IPS-18a (cell line): ENCODE data around the gene SORBS2.

Source experiments
- H3K27ac ChIP-seq: one replicate; pipeline ENCODE4 v1.5.1; 2013; ENCODE audit warnings: low read length
- H3K27me3 ChIP-seq: one replicate; pipeline ENCODE4 v1.6.1; 2013; ENCODE audit warnings: mild to moderate bottlenecking, low read length; ENCODE audit not compliant: control insufficient read depth, insufficient read depth
- H3K36me3 ChIP-seq: one replicate; pipeline ENCODE4 v1.6.1; 2013; ENCODE audit warnings: low read depth, low read length; ENCODE audit not compliant: control insufficient read depth
- H3K4me1 ChIP-seq: one replicate; pipeline ENCODE4 v1.6.1; 2013; ENCODE audit warnings: low read depth, low read length; ENCODE audit not compliant: control insufficient read depth
- H3K4me3 ChIP-seq: one replicate; pipeline ENCODE4 v1.5.1; 2013; ENCODE audit warnings: low read length
- H3K9ac ChIP-seq: one replicate; pipeline ENCODE4 v1.6.1; 2013; ENCODE audit warnings: mild to moderate bottlenecking, low read length, moderate library complexity
- H3K9me3 ChIP-seq: one replicate; pipeline ENCODE4 v1.6.1; 2013; ENCODE audit warnings: low read depth, low read length; ENCODE audit not compliant: control insufficient read depth

The SORBS2 gene

DNA sequence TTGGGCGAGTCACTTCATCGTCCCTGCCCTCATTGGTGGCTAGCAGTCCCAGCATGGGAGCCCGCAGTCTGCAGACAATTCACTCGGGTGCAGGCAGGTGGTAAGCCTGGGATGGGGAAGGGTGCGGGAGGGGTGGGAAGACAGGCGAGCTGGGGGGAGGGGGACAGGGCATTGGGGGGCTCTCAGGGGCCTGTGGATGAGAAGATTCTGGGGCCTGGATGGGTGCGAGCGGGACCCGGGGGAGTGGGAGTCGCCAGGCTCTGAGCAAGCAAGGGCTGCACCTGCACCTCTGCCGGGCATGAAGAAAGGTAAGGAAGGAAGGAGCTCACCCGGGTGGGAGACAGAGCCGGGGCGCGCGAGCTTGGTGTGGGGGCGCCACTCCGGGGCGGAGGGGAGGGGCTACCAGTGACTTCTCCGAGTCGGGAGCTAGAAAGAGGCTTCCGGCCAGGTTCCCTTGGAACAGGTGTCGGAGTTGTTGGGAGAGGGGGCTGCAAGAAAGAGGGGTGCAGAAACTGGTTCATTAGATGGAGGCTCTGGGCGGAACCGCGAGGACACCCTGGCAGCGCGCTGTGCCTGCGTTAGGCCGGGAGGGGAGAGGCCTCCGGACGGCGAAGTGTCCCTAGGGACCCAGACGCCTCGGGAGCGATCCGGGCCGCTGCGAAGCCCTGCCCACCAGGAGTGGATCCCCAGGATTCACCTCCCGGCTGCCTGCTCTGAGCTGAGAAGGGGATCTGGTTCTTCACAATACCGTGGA, 173.3 kb downstream of the SORBS2 start:
- Histone ChIP-seq H3K9ac (no peak overlapping the region), H3K4me1 (peaks cover 14% of the 10 kb centered on the region), H3K4me3 (no peak overlapping the region), H3K36me3 (no peaks in the 10 kb centered on the region), H3K27ac (no peak overlapping the region), H3K27me3 (no peaks in the 10 kb centered on the region), H3K9me3 (no peaks in the 10 kb centered on the region)

DNA sequence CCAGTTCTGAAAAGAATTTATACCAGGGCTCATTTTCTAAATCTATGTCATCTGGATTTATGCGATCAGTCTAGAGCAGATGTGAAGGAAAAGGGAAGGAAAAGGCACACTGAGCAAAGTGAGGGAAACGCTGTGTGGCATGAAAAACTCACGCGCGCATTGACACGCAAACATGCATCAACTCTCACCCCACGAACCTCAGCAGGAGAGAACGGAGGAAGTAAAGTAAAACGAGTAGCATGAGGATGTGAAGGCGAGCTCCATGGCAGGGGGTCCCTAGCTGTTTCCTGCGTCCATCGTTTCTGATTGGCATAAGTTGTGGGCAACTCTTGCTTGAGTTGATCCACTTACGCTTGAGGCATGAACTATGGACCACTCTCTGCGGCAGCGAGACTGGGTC, 173.9 kb downstream of the SORBS2 start:
- H3K9me3 ChIP-seq: no peaks in the 10 kb centered on the region
- H3K27ac ChIP-seq: no peak overlapping the region
- peaks cover 14% of the 10 kb centered on the region for H3K4me1 ChIP-seq
- no peaks in the 10 kb centered on the region for H3K36me3 ChIP-seq
- no peaks in the 10 kb centered on the region for H3K27me3 ChIP-seq
- no peak overlapping the region for H3K9ac ChIP-seq
- no peak overlapping the region for H3K4me3 ChIP-seq

DNA sequence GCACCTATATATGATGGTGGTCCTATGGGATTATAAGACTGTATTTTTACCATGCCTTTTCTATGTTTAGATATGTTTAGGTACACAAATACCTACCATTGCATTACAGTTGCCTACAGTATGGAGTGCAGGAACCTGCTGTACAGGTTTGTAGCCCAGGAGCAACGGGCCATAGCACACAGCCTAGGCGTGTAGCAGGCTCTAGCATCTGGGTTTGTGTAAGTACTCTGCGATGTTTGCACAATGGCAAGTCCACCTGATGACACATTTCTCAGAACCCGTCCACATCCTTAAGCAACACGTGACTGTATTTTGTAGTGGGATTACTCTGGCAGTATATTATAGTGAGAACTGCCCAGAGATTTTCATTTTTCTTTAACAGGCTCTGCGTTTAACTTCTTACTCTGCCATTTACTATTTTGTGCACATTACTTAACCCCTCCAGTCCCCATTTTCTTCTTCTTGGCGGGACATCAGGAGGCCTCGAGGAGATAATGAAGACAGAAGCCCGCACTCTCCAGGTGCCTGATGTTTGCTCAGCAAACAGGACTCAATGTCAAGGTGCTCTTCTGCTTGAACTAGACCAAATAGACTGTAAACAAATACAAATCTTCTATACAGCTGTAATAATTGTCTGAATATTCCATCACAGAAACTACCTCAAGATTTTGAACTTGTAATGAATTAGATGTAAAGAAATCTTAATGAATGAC, 174.7 kb downstream of the SORBS2 start:
- H3K27me3 ChIP-seq: no peaks in the 10 kb centered on the region
- H3K9ac ChIP-seq: no peak overlapping the region
- peaks cover 14% of the 10 kb centered on the region for H3K4me1 ChIP-seq
- no peak overlapping the region for H3K4me3 ChIP-seq
- H3K9me3 ChIP-seq: no peaks in the 10 kb centered on the region
- H3K36me3 ChIP-seq: no peaks in the 10 kb centered on the region
- no peak overlapping the region for H3K27ac ChIP-seq

DNA sequence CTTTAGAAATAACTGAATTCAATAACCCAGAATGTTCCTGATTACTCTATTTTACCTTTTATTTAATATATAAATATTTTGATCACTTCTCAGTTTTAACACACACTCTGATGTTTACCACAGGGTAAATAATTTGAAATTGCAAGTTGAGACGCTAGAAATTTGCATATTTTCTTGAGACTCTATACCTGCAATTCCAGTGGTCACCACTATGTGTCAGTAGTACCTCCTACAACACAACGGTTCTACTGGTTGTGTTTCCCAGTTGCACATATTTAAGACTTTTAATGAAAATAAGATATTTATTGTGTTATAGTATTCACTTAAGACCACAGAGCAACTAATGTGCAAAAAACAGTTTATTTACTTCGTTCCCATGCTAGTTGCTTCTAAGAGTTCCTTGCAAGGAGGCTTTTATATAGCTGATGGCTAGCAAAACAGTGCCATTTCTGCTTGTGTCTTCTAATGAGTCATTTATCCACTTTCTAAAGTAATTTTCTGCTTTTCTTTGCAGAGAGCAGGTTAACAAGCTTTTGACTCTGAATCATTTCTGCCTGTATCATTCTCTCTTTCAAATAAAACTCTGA, 177.8 kb downstream of the SORBS2 start:
- Histone ChIP-seq H3K4me3 (no peak overlapping the region), H3K36me3 (no peaks in the 10 kb centered on the region), H3K9me3 (no peaks in the 10 kb centered on the region), H3K9ac (no peak overlapping the region), H3K4me1 (no peaks in the 10 kb centered on the region), H3K27ac (no peak overlapping the region), H3K27me3 (no peaks in the 10 kb centered on the region)

DNA sequence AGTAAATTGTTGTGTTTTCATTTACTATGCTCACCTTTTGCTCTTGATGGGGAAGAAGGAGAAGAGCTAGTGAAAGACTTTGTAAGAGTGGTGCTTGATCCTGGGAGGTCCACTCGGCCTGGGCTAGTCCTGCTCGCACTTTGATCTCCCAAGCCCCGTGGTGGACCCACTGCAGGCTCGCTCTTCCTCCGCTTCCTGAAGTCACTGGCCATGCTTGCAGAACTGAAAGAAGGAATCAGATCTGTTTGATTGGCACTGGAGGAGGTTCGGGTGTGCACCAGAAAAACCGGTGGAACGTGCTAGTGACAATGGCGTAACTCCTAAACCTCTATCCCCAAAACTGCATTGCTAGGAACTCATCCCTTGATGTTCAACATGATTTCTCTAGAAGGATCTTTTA, 185.2 kb downstream of the SORBS2 start:
- Histone ChIP-seq H3K4me3 (no peak overlapping the region), H3K36me3 (no peaks in the 10 kb centered on the region), H3K9me3 (no peaks in the 10 kb centered on the region), H3K9ac (no peak overlapping the region), H3K27me3 (no peaks in the 10 kb centered on the region), H3K4me1 (no peaks in the 10 kb centered on the region), H3K27ac (no peak overlapping the region)

DNA sequence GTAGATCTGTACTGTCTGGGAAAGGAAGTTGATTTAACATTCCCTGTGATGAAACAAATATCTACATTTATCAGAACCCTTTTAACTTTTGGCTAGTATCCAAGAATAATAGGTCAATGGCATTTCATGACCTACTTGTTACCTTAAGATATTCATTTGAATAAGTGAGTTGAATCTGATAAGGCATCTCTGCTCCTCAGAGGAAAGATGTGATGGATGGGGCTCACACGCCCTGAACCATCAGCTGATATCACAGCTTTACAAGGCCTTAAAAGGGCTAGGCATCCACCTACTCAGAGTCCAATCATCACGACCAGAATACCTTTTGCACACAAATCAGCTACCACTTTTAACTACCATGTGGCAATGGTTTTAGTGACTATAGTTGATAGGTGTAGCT, 186.5 kb downstream of the SORBS2 start:
- H3K9me3 ChIP-seq: no peaks in the 10 kb centered on the region
- H3K4me3 ChIP-seq: no peak overlapping the region
- no peak overlapping the region for H3K27ac ChIP-seq
- no peaks in the 10 kb centered on the region for H3K4me1 ChIP-seq
- no peak overlapping the region for H3K9ac ChIP-seq
- H3K36me3 ChIP-seq: no peaks in the 10 kb centered on the region
- no peaks in the 10 kb centered on the region for H3K27me3 ChIP-seq

DNA sequence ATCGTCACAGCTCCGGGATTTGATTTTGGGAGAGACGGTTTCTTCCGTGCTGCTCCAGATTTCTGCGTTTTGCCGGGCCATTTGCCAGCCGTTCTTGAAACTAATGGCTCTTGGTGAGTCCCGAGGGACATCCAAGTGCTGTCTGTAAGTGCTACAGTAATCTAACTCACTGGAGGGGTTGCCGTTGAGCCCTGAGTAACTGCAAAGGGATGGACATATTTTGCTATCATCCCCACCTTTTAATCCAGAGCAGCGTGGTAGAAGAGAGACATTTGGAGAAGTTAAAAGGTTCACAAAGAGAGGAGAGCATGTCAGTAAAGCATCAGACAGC, 187.8 kb downstream of the SORBS2 start:
- Histone ChIP-seq H3K36me3 (no peaks in the 10 kb centered on the region), H3K27ac (no peak overlapping the region), H3K4me3 (no peak overlapping the region), H3K9me3 (no peaks in the 10 kb centered on the region), H3K4me1 (no peaks in the 10 kb centered on the region), H3K27me3 (no peaks in the 10 kb centered on the region), H3K9ac (no peak overlapping the region)

DNA sequence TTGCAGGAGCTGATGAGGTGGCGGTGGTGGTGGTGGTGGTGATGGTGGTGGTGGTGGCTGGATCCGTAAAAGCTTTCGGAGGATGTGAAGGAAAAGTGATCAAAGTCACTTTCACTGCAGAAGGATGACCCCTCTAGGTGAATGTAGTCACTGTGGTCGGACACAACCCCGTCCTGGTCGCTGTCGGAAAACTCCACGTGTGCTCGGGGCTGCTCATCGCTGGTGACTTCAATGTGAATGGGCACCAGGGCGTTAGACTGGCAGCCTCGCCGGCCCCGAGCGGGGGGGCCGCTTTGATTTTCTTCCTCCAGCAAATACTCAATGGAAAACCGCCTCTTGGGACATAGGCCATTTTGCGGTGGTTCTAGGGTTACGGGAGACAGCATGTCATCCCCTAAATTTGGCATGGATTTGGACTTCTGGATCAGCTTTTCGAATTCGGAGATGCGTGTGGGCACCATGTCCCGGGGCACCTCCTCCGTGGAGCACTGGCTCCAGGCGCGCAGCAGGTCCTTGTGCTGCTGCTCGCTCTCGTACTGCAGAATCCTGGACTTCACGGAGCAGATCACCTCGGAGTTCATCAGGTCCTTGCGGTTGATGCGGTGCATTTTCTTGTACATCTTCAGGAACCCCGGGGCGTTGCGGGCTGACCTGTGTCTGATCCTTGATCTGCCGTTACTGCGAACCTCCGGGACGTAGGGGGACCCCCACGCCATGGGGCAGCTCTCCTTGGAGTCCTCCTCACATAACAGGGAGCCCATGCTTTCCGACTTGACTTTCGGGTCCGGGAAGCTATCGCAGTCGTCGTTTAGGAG, 188.3 kb downstream of the SORBS2 start:
- H3K36me3 ChIP-seq: no peaks in the 10 kb centered on the region
- H3K27ac ChIP-seq: no peak overlapping the region
- H3K9ac ChIP-seq: no peak overlapping the region
- H3K4me1 ChIP-seq: no peaks in the 10 kb centered on the region
- no peaks in the 10 kb centered on the region for H3K27me3 ChIP-seq
- no peak overlapping the region for H3K4me3 ChIP-seq
- H3K9me3 ChIP-seq: no peaks in the 10 kb centered on the region

DNA sequence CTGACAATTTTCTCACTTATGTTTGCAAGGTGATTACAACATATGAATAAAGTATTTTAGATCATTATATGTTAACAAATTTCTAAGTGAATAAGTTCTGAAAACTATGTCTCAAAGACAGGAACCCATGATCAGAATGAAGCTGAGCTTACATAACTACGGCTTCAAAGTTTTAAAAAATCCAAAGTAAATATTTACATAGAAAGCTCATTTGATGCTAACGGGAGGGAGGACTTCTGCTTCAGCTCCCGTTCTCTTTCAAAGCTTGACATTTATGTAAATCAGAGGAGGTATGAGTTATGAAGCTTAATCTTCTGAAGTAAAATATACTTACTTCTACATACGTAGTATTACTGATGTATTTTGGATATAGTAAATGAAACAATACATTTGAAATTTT, 203.8 kb downstream of the SORBS2 start:
- Histone ChIP-seq H3K9ac (no peak overlapping the region), H3K27ac (no peak overlapping the region)

DNA sequence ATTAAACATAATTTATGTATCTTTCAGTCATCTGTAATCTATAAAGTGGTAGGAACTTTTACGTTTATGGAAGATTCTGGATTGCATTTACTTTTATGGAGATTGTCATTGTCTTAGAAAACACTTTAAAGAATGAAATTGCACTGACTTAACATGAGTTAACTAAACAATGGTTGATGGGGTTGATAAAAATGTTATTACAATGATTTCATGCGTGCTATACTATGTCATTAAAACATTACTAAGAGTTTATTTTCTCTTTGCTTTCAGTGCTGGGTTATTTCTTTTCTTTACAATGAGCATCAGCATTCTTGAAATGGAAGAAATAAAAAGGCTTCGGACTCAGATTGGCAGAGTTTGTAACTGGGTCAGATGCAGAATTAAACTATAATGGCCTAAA, 209.6 kb downstream of the SORBS2 start:
- no peak overlapping the region for H3K4me3 ChIP-seq
- H3K4me1 ChIP-seq: no peaks in the 10 kb centered on the region
- H3K9me3 ChIP-seq: no peaks in the 10 kb centered on the region
- no peak overlapping the region for H3K9ac ChIP-seq
- no peaks in the 10 kb centered on the region for H3K36me3 ChIP-seq
- no peaks in the 10 kb centered on the region for H3K27me3 ChIP-seq
- no peak overlapping the region for H3K27ac ChIP-seq

More for the DNA sequence above, 203.8 kb downstream of the SORBS2 start:
- H3K4me1 ChIP-seq: no peaks in the 10 kb centered on the region
- H3K9me3 ChIP-seq: no peaks in the 10 kb centered on the region
- H3K27me3 ChIP-seq: no peaks in the 10 kb centered on the region
- no peak overlapping the region for H3K4me3 ChIP-seq
- H3K36me3 ChIP-seq: no peaks in the 10 kb centered on the region

DNA sequence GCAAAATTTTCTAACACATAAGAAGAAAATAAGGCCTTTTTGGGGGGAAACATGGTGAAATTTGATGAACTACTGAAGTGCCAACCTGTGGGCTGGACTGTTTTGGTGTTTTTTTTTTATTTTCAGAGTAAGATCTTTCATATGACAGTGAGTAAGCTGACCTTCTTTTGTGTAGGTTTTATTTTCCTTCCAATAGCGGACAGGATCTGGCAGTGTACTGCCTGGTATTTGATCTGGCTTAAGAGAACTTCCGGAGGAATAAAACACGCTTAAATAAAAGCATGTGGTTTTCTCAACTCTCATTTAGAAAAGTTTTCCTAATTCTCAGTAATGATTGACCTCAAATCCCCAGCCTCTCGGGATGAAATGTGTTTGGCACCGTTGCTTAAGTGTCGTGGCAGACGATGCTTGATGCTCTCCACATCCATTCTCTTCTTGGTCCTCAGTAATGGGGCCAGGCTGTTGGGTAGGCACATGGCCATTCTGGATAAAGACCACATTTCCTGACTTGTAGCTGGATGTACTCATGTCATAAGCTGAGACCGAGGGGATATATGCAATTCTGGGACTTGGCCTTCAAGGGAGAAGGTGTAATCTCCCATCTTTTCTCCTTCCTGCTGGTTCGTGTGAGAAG, 211.1 kb downstream of the SORBS2 start:
- Histone ChIP-seq H3K9ac (no peak overlapping the region), H3K27me3 (no peaks in the 10 kb centered on the region), H3K4me3 (no peak overlapping the region), H3K36me3 (no peaks in the 10 kb centered on the region), H3K4me1 (no peaks in the 10 kb centered on the region), H3K27ac (no peak overlapping the region), H3K9me3 (no peaks in the 10 kb centered on the region)
